Peyer's patch (tissue), 4 donors: ENCODE data around the gene TAF5L. TPM values are rescaled to one million over a fixed set of nuclear protein-coding genes. Genes with fewer than 3 reads are reported as not detected.

Source experiments
- DNase-seq, 3 donors: peaks; one replicate each; pipeline ENCODE4 v3.0.0-alpha.2; 2017 to 2019
- H3K27ac ChIP-seq, 4 donors: fragments of 200-600 bp; sonication (generic); one replicate each; pipeline ENCODE4 v1.5.1; 2016 to 2019
- H3K27me3 ChIP-seq, 2 donors: fragments of 200-600 bp; sonication (generic); one replicate each; pipeline ENCODE4 v1.5.1; 2019
- H3K36me3 ChIP-seq, 3 donors: fragments of 200-600 bp; sonication (generic); one replicate each; pipeline ENCODE4 v1.5.1; 2016 to 2019
- H3K4me1 ChIP-seq, 4 donors: fragments of 200-600 bp; sonication (generic); one replicate each; pipeline ENCODE4 v1.5.1; 2016 to 2019
- H3K4me3 ChIP-seq, 4 donors: fragments of 200-600 bp; sonication (generic); 1 replicate in 3 of 4; 2 replicates in 1 of 4; pipeline ENCODE4 v1.5.1; 2016 to 2019; ENCODE audit warnings: mild to moderate bottlenecking in 1 of 4
- H3K9me3 ChIP-seq, 4 donors: fragments of 200-600 bp; sonication (generic); one replicate each; pipeline ENCODE4 v1.5.1; 2016 to 2019; ENCODE audit warnings: mild to moderate bottlenecking in 1 of 4
- CTCF ChIP-seq, 6 experiments: fragments of 450-650 bp in 4 of 6; fragments of 200-600 bp in 2 of 6; sonication (generic) in 1 of 6; IDR thresholded peaks; one replicate each; pipeline ENCODE4 v1.5.1; 2017 to 2019; ENCODE audit warnings: antibody characterized with exemption in 6 of 6, mild to moderate bottlenecking in 3 of 6, moderate library complexity in 1 of 6
- POLR2A ChIP-seq, 2 donors: fragments of 450-650 bp; IDR thresholded peaks; one replicate each; pipeline ENCODE4 v1.5.1; 2017; ENCODE audit warnings: antibody characterized with exemption in 2 of 2, mild to moderate bottlenecking in 2 of 2, moderate library complexity in 2 of 2
- total RNA-seq, 4 donors: library from RNA; depleted of rRNA; stranded (reverse); fragments of >200 nt; gene quantifications; one replicate each; pipeline ENCODE4 v1.1.0, GENCODE V29; 2016

TAF5L gene
- total RNA-seq, 4 donors from 2014 or later = 10.5 to 33.0 (median 24.3) TPM

GRCh38 chr1:229631148-229631547 is 5.2 kb upstream of the TAF5L start:
- no peak for DNase-seq
- H3K4me1 ChIP-seq = peaks cover 0 to 9% (median 2%) of the 10 kb centered on the region in 4 donors
- no peaks in the 10 kb centered on the region for H3K27me3 ChIP-seq
- no peaks in the 10 kb centered on the region for H3K9me3 ChIP-seq
- peaks cover 0 to 14% (median 0%) of the 10 kb centered on the region in 3 donors for H3K36me3 ChIP-seq
- TF ChIP-seq CTCF (IDR thresholded peaks at IDR 0.05) (no peak), POLR2A (IDR thresholded peaks at IDR 0.05) (no peak)
- no peak overlapping the region for H3K4me3 ChIP-seq
- H3K27ac ChIP-seq = no peak overlapping the region

GRCh38 chr1:229629261-229629660 is 3.3 kb upstream of the TAF5L start:
- TF ChIP-seq CTCF (IDR thresholded peaks at IDR 0.05) = no peak
- no peak for TF ChIP-seq POLR2A (IDR thresholded peaks at IDR 0.05)
- no peak overlapping the region for H3K27ac ChIP-seq
- DNase-seq = no peak

GRCh38 chr1:229627003-229627402 is 1.1 kb upstream of the TAF5L start:
- peak overlapping the region in 1 of 4 donors; percentile 94 for H3K27ac ChIP-seq
- H3K9me3 ChIP-seq = no peaks in the 10 kb centered on the region
- peaks cover 0 to 23% (median 9%) of the 10 kb centered on the region in 4 donors for H3K4me1 ChIP-seq
- no peak for DNase-seq
- no peak for TF ChIP-seq CTCF (IDR thresholded peaks at IDR 0.05)
- TF ChIP-seq POLR2A (IDR thresholded peaks at IDR 0.05) = no peak
- no peaks in the 10 kb centered on the region for H3K27me3 ChIP-seq
- H3K4me3 ChIP-seq = peak overlapping the region in 3 of 4 donors; percentile 96 to 99 (median 98)
- no peaks in the 10 kb centered on the region for H3K36me3 ChIP-seq

More at GRCh38 chr1:229629261-229629660, 3.3 kb upstream of the TAF5L start:
- Histone ChIP-seq H3K27me3 (no peaks in the 10 kb centered on the region), H3K36me3 (no peaks in the 10 kb centered on the region), H3K4me3 (no peak overlapping the region), H3K4me1 (peaks cover 0 to 16% (median 8%) of the 10 kb centered on the region in 4 donors), H3K9me3 (no peaks in the 10 kb centered on the region)

- peak; percentile 47 to 82 (median 68) for DNase-seq
- Histone ChIP-seq H3K27me3 (no peaks in the 10 kb centered on the region), H3K4me3 (peak overlapping the region; percentile 85 to 99 (median 97)), H3K4me1 (peaks cover 0 to 23% (median 9%) of the 10 kb centered on the region in 4 donors), H3K9me3 (no peaks in the 10 kb centered on the region), H3K36me3 (no peaks in the 10 kb centered on the region), H3K27ac (peak overlapping the region; percentile 91 to 99 (median 95))
- no peak for TF ChIP-seq CTCF (IDR thresholded peaks at IDR 0.05)
- TF ChIP-seq POLR2A (IDR thresholded peaks at IDR 0.05) = no peak
Observed at GRCh38 chr1:229625071-229625914, 629 bp downstream of the TAF5L start.

- Histone ChIP-seq H3K36me3 (no peaks in the 10 kb centered on the region), H3K4me1 (peaks cover 0 to 23% (median 9%) of the 10 kb centered on the region in 4 donors), H3K9me3 (no peaks in the 10 kb centered on the region), H3K4me3 (peak overlapping the region; percentile 85 to 99 (median 97)), H3K27me3 (no peaks in the 10 kb centered on the region), H3K27ac (peak overlapping the region in 2 of 4 donors; percentile 94 to 99)
- TF ChIP-seq POLR2A (IDR thresholded peaks at IDR 0.05) (no peak), CTCF (IDR thresholded peaks at IDR 0.05) (no peak)
- no peak for DNase-seq
Observed at GRCh38 chr1:229624521-229625070, 1.3 kb downstream of the TAF5L start.
